T-helper 17 cell (primary cell): ENCODE data around the gene NPRL2. TPM values are rescaled to one million over a fixed set of nuclear protein-coding genes. Genes with fewer than 3 reads are reported as not detected.
A peak's percentile ranks its signal among the peaks of the same experiment; 100 is the strongest.

Source experiments
- ATAC-seq: fragments of 150-1000 bp; cut with Tn5 transposase; 2 replicates; pipeline ENCODE4 v1.10.0; 2021; ENCODE audit warnings: mild to moderate bottlenecking, moderate library complexity
- DNase-seq, 3 donors: peaks; one replicate each; pipeline versions ENCODE4 v3.0.0 to v3.0.0-alpha.2; 2020 to 2021
- H3K9me3 ChIP-seq: one replicate; pipeline ENCODE4 v1.7.0; 2013; ENCODE audit warnings: low read length, mild to moderate bottlenecking; ENCODE audit not compliant: control insufficient read depth, poor library complexity, severe bottlenecking
- H3K27ac Mint-ChIP-seq: one replicate; pipeline ENCODE4 v1.8.0; 2022; ENCODE audit warnings: mild to moderate bottlenecking, moderate library complexity, mixed read lengths
- H3K27me3 Mint-ChIP-seq: one replicate; pipeline ENCODE4 v1.8.0; 2022; ENCODE audit warnings: mixed read lengths
- H3K36me3 Mint-ChIP-seq: one replicate; pipeline ENCODE4 v1.8.0; 2022; ENCODE audit warnings: low read depth, mixed read lengths
- H3K4me1 Mint-ChIP-seq: one replicate; pipeline ENCODE4 v1.8.0; 2022; ENCODE audit warnings: mild to moderate bottlenecking, mixed read lengths
- H3K4me3 Mint-ChIP-seq: one replicate; pipeline ENCODE4 v1.8.0; 2022; ENCODE audit warnings: mild to moderate bottlenecking, moderate library complexity, mixed read lengths
- total RNA-seq, 4 donors: library from RNA in 2 of 4; stranded (reverse) in 2 of 4; gene quantifications; one replicate each; pipeline ENCODE4 v1.2.3 and lab custom pipeline; 2022 to 2026

Gene NPRL2
- total RNA-seq, 2 donors from 2014 or later = 27.5 to 29.1 TPM

DNA sequence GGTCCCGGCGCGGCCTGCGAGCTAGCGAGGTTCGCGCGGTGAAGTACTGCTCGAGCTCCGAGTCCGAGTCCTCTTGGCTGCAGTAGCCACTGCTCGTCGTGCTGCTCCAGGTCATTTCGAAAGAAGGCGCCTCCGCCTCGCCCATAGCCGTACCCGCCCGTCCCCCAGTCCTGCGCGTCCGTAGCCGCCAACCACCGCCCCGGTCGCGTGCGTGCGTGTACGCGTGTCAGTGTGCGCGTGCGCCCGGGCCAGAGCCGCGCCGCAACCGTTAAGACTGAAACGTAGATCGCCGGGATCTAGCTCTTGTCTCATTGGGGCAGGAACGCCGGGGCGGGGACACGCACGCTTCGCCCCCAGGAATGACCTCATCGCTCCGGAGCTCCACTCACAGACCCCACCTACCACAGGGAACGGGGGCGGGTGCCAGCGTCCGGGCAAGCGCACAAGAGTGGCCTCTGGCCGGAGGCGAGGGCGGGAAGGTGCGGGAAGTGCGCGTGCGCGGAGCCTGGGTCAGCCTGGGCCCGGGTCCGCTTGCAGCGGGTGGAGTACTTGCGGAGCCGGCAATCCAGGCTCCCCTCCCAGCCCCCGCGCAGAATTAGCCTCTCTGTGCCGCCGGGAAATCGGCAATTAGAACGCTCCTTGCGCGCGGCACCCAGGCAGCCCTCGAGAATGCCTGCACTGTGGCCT, 13.3 kb downstream of the NPRL2 start:
- H3K27me3 Mint-ChIP-seq = no peaks in the 10 kb centered on the region
- H3K4me1 Mint-ChIP-seq = peaks cover 56% of the 10 kb centered on the region
- peaks cover 5% of the 10 kb centered on the region for H3K36me3 Mint-ChIP-seq
- peak overlapping the region; percentile 99 for H3K27ac Mint-ChIP-seq
- peak; percentile 81 for ATAC-seq
- DNase-seq = peak; percentile 80 to 90 (median 85)
- H3K4me3 Mint-ChIP-seq = peak overlapping the region; percentile 97
- no peaks in the 10 kb centered on the region for H3K9me3 ChIP-seq

DNA sequence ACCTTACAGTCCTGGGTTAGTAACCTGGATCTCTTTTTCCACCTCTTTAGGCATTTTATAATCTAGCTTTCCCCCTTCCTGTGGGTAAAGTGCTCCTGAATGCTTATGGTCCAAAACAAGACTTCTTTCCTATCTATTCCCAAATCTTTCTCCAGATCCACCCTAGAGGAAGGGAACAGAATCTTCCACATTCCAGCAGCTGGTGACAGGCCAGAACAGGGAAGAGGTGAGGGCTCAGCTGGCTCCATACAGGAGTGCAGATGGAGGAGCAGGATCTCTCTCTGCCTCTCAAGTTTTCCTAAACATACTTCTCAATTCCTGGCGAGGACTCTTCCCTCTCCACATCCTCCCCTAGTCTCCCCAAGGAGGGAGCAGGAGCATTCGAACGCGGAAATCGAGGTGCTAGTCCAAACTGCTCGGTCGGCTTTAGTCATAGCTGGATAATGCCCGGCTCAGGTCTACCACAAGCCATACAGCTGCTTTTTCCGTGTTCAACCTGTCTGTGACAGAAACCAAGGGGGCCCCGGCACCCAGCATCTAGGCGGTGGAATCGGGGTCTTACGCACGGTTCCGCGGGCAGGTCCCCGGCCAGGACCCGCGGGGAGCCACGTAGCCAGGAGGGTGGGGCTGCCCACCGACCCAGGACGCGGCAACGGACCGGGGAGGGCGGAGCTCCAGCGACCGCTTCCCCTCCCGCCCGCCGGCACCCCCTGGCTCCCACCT, 14.0 kb downstream of the NPRL2 start:
- peaks cover 56% of the 10 kb centered on the region for H3K4me1 Mint-ChIP-seq
- peak overlapping the region; percentile 99 for H3K27ac Mint-ChIP-seq
- DNase-seq (no peak), ATAC-seq (peak; percentile 47)
- peak overlapping the region; percentile 97 for H3K4me3 Mint-ChIP-seq
- no peaks in the 10 kb centered on the region for H3K27me3 Mint-ChIP-seq
- no peaks in the 10 kb centered on the region for H3K9me3 ChIP-seq
- H3K36me3 Mint-ChIP-seq = peaks cover 5% of the 10 kb centered on the region

DNA sequence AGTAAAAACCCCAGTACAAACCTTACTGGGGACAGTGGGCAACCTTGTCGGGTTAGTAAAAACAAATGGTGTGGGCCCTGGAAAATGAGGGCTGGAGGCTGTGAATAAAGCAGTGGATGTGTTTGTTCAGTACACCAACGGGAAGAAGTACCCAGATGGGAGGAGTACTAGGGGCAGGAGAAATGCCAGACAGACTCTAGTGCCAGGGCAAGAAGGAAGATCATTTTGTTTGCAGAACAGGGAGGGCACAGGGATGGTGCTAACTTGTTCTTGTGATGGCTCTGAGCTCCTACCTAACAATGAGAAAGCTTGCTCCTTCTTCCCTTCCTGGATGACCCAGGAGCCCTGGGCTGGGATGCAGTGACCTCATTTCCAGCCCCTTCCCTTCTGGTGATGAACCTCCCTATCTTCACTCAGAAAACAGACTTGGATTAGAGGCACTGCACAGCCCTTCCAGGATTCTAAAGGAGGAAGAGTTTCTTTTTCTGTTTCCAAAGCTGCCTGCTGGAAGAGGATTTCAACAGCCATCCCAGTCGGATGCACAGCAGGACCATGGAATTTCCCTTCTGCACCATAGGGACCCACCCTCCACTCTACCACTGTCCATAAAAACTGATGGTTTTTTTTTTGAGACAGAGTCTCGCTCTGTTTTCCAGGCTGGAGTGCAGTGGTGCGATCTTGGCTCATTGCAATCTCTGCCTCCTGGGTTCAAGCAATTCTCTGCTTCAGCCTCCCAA, 16.1 kb downstream of the NPRL2 start:
- no peaks in the 10 kb centered on the region for H3K9me3 ChIP-seq
- Mint-ChIP-seq H3K27ac (peak overlapping the region; percentile 99), H3K4me3 (peak overlapping the region; percentile 19), H3K27me3 (no peaks in the 10 kb centered on the region), H3K36me3 (peaks cover 5% of the 10 kb centered on the region), H3K4me1 (peaks cover 45% of the 10 kb centered on the region)
- DNase-seq = no peak
- ATAC-seq = no peak

DNA sequence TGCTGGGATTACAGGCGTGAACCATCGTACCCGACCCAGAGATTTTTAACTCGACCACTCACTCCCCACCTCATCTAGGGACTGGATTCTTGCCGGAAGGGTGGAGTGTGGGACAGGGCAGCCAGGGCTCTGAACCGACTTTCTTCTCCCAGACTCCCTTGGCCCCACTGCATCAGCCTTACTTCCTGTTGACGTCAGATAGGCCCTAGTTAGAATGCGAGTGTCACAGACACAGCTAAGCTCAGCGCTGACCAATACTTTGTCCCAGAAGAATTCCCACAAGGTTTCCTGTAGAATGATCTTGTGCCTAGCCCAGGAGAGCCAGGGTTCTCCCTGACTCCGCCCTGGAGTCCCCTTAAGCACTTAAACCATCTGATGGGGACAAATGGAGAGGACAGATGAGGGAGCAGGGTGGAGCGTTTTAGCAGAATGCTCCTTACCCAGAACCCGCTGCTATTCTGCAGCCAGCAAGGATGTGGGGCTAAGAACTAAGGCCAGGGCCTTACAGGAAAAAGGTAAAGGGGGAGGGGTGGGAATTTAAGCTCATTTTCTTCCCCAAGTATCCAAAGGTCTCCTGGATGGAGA, 16.7 kb downstream of the NPRL2 start:
- peak overlapping the region; percentile 99 for H3K27ac Mint-ChIP-seq
- H3K4me1 Mint-ChIP-seq = peaks cover 40% of the 10 kb centered on the region
- DNase-seq (no peak), ATAC-seq (no peak)
- H3K9me3 ChIP-seq = no peaks in the 10 kb centered on the region
- no peaks in the 10 kb centered on the region for H3K27me3 Mint-ChIP-seq
- H3K4me3 Mint-ChIP-seq = peak overlapping the region; percentile 61
- H3K36me3 Mint-ChIP-seq = peaks cover 3% of the 10 kb centered on the region

DNA sequence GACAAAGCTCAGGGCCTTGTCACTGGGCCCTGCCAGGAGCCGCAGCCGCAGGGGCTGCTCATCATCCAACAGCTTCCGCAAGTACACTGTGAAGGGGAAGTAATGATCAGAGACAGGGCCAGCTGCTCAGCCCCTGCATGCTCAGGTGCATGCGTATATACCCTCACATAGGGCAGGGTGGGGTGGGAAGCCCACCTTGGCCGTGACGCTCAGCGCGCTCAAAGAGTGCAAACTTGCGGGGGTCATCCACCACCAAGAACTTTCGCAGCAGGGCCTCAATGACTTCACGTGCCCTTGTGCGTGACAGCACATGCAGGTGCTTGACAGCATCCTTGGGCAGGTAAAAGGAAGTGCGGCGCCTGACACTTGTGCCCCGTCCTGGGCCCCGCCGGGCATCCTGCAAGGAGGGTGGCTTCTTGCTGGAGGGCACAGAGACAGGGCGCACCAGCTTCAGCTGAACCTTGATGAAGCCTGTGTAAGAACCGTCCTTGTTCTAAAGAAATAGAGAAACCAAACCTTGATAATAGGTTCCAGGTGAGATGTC, 19.1 kb downstream of the NPRL2 start:
- peak overlapping the region; percentile 21 for H3K27ac Mint-ChIP-seq
- no peak overlapping the region for H3K4me3 Mint-ChIP-seq
- DNase-seq (no peak), ATAC-seq (no peak)
- H3K9me3 ChIP-seq = no peaks in the 10 kb centered on the region
- H3K27me3 Mint-ChIP-seq = no peaks in the 10 kb centered on the region
- peaks cover 34% of the 10 kb centered on the region for H3K4me1 Mint-ChIP-seq
- H3K36me3 Mint-ChIP-seq = no peaks in the 10 kb centered on the region

DNA sequence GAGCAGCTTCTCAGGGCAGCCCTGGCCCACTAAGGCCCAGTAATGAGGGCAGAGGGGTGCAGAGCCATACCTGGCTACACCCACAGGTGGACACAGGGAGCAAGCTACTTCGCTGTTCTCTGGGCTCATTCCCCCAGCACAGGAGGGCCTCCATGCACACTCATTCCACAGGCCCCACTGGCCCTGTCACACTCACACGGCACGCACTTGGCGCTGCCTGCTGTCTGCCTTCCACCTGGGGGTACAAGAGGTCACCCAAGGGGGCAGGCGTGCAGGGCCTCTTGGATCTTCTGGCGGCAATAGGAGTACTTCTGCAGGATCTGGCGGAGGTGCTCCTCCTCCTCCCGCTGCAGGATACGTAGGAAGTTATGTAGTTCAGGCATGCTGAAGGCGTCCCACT, 20.2 kb downstream of the NPRL2 start:
- no peaks in the 10 kb centered on the region for H3K36me3 Mint-ChIP-seq
- no peak overlapping the region for H3K4me3 Mint-ChIP-seq

DNA sequence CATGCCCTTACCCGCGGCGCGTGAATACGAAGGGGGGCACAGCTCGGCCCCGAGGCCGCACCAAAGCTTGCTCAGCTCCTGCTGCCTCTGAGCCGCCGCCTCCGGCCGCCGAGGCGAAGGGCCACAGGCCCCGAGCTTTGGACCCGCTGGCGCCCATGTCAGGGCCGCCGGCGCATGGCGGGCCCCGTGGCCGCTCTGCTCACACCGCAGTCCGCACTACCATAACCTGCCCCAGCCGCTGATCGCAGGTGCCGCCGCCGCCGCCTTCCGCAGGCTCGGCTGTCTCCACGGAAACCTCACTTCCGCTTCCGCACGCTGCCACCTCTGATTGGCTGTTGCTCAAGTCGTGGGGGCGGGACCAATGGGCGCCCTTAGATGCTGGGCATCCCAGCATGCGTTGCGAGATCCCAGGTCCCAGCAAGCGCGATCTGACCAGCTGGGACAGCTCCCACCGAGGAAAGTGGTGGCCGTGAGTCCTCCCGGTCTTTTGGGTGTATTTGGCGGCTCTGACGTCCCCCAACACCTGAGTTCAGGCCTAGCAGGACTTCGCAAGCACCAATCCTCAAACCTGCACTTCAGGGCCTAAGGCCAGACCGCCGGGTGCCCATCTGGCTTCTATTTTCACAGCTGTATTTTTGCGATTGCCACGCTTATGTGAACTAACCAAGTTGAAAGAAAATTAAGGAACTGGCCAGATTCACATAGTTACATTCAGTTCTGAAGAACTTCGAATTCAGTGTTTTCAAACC, 22.5 kb downstream of the NPRL2 start, which contains the start of gene TUSC2:
TUSC2 (minus strand) TSS at position 281 of the 749 bp plus-strand sequence; CDS start at position 157, 124 bp downstream.
- Mint-ChIP-seq H3K27me3 (no peaks in the 10 kb centered on the region), H3K36me3 (no peaks in the 10 kb centered on the region), H3K4me1 (peaks cover 18% of the 10 kb centered on the region), H3K4me3 (peak within 1 kb of the TSS; percentile 93), H3K27ac (peak within 1 kb of the TSS; percentile 89)
- peak; percentile 90 to 91 (median 90) for DNase-seq
- H3K9me3 ChIP-seq = no peaks in the 10 kb centered on the region
- ATAC-seq = peak; percentile 96

More for the DNA sequence above, 20.2 kb downstream of the NPRL2 start:
- Mint-ChIP-seq H3K27ac (no peak overlapping the region), H3K27me3 (no peaks in the 10 kb centered on the region), H3K4me1 (peaks cover 26% of the 10 kb centered on the region)
- DNase-seq (peak in 1 of 3 donors; percentile 3), ATAC-seq (no peak)
- no peaks in the 10 kb centered on the region for H3K9me3 ChIP-seq

DNA sequence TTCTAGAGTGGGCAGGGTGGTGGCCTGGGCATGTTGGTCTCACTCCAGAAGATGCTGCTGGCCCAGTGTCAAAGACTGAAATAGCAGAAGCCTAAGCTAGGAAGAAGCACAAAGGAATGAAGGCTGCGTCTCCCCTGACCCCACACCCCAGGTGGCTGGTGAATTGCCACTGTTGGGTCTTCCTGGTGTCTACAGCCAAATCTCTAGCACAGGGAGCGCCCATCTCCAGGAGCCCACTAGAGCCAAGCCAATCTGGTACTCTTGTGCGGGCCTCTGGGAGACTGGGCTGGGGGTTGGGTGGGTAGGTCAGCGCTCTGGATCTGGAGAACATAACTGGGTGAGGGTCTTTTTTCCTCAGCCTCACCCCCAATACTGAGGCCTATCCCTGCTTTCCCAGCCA, 23.4 kb downstream of the NPRL2 start:
- no peaks in the 10 kb centered on the region for H3K27me3 Mint-ChIP-seq
- DNase-seq (no peak), ATAC-seq (no peak)
- H3K9me3 ChIP-seq = no peaks in the 10 kb centered on the region
- H3K36me3 Mint-ChIP-seq = no peaks in the 10 kb centered on the region
- H3K27ac Mint-ChIP-seq = peak overlapping the region; percentile 89
- H3K4me1 Mint-ChIP-seq = peaks cover 18% of the 10 kb centered on the region
- H3K4me3 Mint-ChIP-seq = peak overlapping the region; percentile 93

DNA sequence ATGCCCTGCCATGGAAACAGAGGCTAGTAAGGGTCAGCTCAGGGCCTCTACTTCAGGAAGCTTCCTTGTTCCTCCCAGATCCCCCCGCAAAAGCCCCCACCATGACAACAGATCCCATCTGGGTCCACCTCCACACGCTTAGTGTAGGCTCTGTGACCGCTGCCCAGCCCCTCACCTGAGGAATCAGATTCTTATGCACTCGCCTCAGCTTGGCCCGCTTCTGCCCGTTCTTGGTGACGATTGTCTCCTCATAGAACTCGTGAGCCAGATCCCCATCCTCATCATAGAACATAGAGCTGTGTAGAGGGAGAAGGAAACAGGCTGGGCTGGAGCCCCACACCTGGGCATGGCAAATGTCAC, 24.4 kb downstream of the NPRL2 start:
- H3K4me3 Mint-ChIP-seq = no peak overlapping the region
- no peaks in the 10 kb centered on the region for H3K9me3 ChIP-seq
- ATAC-seq (no peak), DNase-seq (no peak)
- H3K27me3 Mint-ChIP-seq = no peaks in the 10 kb centered on the region
- H3K27ac Mint-ChIP-seq = peak overlapping the region; percentile 3
- peaks cover 18% of the 10 kb centered on the region for H3K4me1 Mint-ChIP-seq
- H3K36me3 Mint-ChIP-seq = no peaks in the 10 kb centered on the region

DNA sequence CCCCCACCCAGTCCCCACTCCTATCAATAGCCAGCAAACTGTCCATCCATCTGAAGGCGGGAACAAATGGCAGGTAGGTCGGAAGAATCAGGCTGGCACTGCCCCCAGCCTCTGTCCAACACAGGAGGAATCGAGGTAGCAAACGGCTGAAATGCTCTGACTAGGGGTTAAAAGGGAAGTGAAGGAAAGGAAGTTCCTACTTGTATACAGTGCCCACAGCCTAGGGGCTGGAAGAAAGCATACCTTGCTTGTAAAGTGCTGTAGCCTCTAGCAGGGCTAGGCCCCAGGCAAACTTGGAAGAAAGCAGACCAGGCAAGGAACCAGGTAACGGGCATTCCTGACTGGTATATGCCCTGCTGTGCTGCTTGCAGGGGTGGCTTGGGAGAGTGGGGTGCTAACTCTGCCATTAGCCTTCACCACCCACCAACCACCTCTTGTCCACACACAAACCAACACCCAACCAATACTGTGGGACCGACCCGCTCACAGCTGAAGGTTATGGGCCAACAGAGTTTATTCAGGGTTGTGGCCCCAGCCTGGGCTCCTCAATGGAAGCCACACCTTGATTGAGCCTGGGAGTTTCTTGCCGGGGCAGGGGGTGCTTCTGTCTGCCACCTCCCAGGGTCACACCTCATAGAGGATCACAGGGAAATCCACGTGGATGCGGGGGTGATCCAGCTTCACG, 24.9 kb downstream of the NPRL2 start:
- Mint-ChIP-seq H3K4me3 (no peak overlapping the region), H3K27me3 (no peaks in the 10 kb centered on the region), H3K27ac (peak overlapping the region; percentile 3), H3K4me1 (peaks cover 20% of the 10 kb centered on the region), H3K36me3 (no peaks in the 10 kb centered on the region)
- H3K9me3 ChIP-seq = no peaks in the 10 kb centered on the region
- ATAC-seq (no peak), DNase-seq (no peak)

DNA sequence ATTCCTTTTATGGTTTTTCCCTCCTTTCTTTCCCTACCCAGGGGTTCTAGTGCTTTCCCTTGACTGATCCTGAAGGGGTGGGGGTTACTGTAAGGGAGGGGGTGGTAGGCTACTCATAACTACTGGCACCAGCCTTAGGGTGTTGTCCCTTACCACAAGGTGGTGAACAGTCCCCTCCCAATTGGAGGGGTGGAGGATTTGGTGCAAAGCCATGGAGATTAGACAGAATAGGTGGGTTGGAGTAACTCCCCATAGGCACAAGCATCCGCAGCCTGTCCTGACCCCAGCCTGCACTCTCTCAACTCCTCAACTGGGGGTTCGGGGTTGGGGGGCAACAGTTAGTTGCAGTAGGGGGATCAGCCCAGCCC, 25.5 kb downstream of the NPRL2 start:
- H3K27ac Mint-ChIP-seq = no peak overlapping the region
- ATAC-seq (no peak), DNase-seq (no peak)
- no peaks in the 10 kb centered on the region for H3K27me3 Mint-ChIP-seq
- H3K4me1 Mint-ChIP-seq = peaks cover 25% of the 10 kb centered on the region
- no peaks in the 10 kb centered on the region for H3K9me3 ChIP-seq
- no peak overlapping the region for H3K4me3 Mint-ChIP-seq
- no peaks in the 10 kb centered on the region for H3K36me3 Mint-ChIP-seq
